ENCODE measurements around the gene SETD1B.

SETD1B gene

DNA sequence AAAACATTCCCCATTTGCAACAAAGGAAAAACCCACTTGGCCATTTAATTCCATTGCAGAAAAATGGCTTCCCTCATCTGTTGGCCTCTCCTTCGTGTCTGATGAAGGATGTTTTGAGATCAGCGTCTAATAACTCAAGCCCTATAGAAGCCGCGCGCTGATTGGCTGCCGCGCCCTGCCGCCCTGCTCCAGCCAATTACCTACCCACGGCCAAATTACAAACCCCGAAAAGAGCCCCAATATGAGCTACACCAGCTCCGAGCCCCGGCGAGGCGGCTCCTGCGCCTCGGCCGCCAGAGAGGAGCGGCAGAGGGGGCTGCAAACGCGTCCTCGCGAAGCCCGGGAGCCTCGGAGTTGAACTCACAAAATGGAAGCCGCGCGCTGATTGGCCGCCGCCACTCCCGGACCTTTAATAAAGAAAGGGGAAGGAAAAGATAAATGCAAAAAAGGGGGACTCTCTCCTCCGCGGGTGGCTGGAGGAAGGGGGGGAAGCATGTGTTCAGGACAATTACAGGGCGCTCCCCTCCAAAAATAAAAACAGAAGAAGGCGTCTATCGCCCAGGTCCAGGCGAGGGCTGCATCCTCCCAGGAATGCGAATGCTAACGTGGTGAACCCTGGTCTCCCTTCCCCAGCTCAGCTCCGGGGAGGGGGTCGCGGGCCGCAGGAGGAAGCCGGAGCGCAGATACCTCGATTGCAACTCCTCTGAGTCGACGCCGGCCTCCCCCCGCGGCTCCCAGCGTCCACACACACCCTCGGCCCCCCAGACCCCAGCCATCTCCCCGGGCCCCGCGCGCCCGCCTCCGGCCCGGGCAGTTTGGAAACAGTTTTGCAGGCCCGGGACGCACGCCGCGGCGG is 738 bp upstream of the SETD1B start:
- Histone ChIP-seq H3K4me1 (ENCODE audit: control insufficient read depth, insufficient read depth, low read length, unreplicated experiment) (peaks cover 19% of the 10 kb centered on the region), H3K27me3 (ENCODE audit: insufficient read depth, low read length) (no peaks in the 10 kb centered on the region), H3K4me3 (ENCODE audit: low read depth, low read length) (peak overlapping the region; percentile 86), H2AFZ (ENCODE audit: low read length, unreplicated experiment) (peak overlapping the region; percentile 23), H3K27ac (ENCODE audit: low read depth, low read length) (peak overlapping the region; percentile 100), H3K36me3 (ENCODE audit: insufficient read depth, low read length) (no peaks in the 10 kb centered on the region; the same call in 1 of the 2 replicates), H3K79me2 (ENCODE audit: control insufficient read depth, insufficient read depth, low read length, unreplicated experiment) (peaks cover 69% of the 10 kb centered on the region)

- Histone ChIP-seq H3K36me3 (ENCODE audit: insufficient read depth, low read length) (no peaks in the 10 kb centered on the region), H3K4me1 (ENCODE audit: control insufficient read depth, insufficient read depth, low read length, unreplicated experiment) (peaks cover 5% of the 10 kb centered on the region), H3K27ac (ENCODE audit: low read depth, low read length) (peak overlapping the region; percentile 55), H3K79me2 (ENCODE audit: control insufficient read depth, insufficient read depth, low read length, unreplicated experiment) (peaks cover 67% of the 10 kb centered on the region), H2AFZ (ENCODE audit: low read length, unreplicated experiment) (peak overlapping the region; percentile 57), H3K4me3 (ENCODE audit: low read depth, low read length) (peak overlapping the region; percentile 97), H3K27me3 (ENCODE audit: insufficient read depth, low read length) (no peaks in the 10 kb centered on the region)
Measured at GRCh38 chr12:121804417-121805111, 755 bp downstream of the SETD1B start.

DNA sequence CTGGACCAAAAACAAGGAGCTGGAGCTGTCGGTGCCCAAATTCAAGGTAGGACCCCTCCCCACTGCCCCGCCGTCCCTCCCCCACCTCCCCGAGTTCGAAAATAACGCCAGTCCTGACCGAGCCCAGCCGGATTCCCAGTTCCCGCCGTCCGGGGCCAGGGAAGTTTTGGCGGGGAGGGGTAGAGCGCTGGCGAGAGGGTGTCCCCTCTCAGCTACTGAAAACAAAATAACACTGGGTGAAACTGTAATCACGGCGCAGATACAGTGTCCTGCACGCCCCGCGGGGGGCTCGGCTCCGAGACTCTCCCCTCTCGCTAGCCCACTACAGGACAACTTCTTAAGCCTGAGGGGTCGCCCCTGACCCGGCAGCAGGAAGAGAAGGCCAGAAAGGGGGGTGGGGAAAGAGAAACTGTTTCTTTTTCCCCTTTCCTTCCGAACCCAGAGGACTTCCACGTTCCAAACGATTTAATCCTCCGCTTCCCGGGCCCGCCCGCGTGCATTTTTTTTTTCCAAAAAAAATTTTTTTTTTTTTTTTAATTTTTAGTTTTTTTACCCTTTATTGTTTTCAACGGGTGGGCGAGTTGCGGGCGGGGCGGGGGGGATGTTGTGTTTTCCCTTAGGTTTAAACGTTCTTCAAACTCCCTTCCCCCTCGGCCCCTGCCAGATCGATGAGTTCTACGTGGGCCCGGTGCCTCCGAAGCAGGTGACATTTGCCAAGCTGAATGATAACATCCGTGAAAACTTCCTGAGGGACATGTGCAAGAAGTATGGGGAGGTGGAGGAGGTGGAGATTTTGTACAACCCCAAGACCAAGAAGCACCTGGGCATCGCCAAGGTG is 1.6 kb downstream of the SETD1B start:
- no peaks in the 10 kb centered on the region for H3K27me3 ChIP-seq (ENCODE audit: insufficient read depth, low read length)
- H3K4me3 ChIP-seq (ENCODE audit: low read depth, low read length) = peak overlapping the region; percentile 97
- H3K79me2 ChIP-seq (ENCODE audit: control insufficient read depth, insufficient read depth, low read length, unreplicated experiment) = peaks cover 73% of the 10 kb centered on the region
- H3K27ac ChIP-seq (ENCODE audit: low read depth, low read length) = peak overlapping the region; percentile 55
- H3K36me3 ChIP-seq (ENCODE audit: insufficient read depth, low read length) = peaks cover 2% of the 10 kb centered on the region; the same call in 1 of the 2 replicates
- peaks cover 5% of the 10 kb centered on the region for H3K4me1 ChIP-seq (ENCODE audit: control insufficient read depth, insufficient read depth, low read length, unreplicated experiment)
- H2AFZ ChIP-seq (ENCODE audit: low read length, unreplicated experiment) = peak overlapping the region; percentile 82

GRCh38 chr12:121806009-121806545 is 2.3 kb downstream of the SETD1B start:
- peak overlapping the region; percentile 97 for H3K4me3 ChIP-seq (ENCODE audit: low read depth, low read length)
- H3K79me2 ChIP-seq (ENCODE audit: control insufficient read depth, insufficient read depth, low read length, unreplicated experiment) = peaks cover 75% of the 10 kb centered on the region
- peak overlapping the region; percentile 27; the same call in 1 of the 2 replicates for H3K27ac ChIP-seq (ENCODE audit: low read depth, low read length)
- H3K27me3 ChIP-seq (ENCODE audit: insufficient read depth, low read length) = no peaks in the 10 kb centered on the region
- H3K4me1 ChIP-seq (ENCODE audit: control insufficient read depth, insufficient read depth, low read length, unreplicated experiment) = peaks cover 12% of the 10 kb centered on the region
- H3K36me3 ChIP-seq (ENCODE audit: insufficient read depth, low read length) = peaks cover 7% of the 10 kb centered on the region; the same call in 1 of the 2 replicates
- H2AFZ ChIP-seq (ENCODE audit: low read length, unreplicated experiment) = no peak overlapping the region

DNA sequence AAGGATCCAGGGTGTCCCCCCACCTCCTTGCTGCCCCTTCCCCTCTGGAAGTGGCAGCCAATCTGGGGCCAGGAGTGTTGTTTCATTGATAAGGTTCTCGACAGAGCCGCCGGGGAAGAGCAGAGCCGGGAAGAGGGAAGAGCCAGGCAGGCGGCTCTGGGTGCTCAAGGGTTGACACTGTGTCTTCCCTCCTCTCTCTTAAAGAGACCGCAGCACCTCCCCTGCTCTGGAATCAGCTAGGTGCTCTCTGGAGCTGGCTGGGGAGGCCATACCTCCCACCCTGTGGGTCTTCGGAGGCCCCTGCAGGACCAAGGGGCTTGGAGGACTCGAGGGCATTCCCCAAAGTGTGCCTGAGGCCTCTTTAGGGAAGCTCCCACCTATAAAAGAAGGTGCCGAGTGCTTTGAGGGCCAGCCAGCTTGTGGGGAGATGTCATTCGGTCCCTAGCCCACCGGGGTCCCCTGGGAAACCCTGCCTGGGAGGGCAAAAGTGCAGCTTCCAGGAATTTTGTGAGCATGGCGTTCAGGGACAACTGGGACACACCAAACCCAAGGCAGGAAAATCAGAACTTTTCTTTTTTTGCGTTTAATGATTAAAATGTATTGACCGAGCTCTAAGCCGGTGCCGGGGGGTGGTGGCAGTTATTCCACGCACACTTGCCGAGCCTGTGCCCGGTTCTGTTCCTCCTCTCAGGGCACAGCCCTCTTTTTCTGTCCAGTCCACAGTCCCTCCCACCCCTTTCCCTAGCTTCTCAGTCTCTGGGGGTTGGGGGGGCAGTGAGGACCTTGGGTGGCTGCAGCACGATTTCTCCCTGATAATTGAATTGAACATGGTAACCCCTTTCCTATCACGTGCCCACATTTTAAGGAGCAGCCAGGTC is 3.0 kb downstream of the SETD1B start:
- Histone ChIP-seq H3K27me3 (ENCODE audit: insufficient read depth, low read length) (no peaks in the 10 kb centered on the region), H3K27ac (ENCODE audit: low read depth, low read length) (peak overlapping the region; percentile 27; the same call in 1 of the 2 replicates), H3K4me1 (ENCODE audit: control insufficient read depth, insufficient read depth, low read length, unreplicated experiment) (peaks cover 18% of the 10 kb centered on the region), H3K36me3 (ENCODE audit: insufficient read depth, low read length) (peaks cover 7% of the 10 kb centered on the region; the same call in 1 of the 2 replicates), H2AFZ (ENCODE audit: low read length, unreplicated experiment) (no peak overlapping the region), H3K79me2 (ENCODE audit: control insufficient read depth, insufficient read depth, low read length, unreplicated experiment) (peaks cover 75% of the 10 kb centered on the region), H3K4me3 (ENCODE audit: low read depth, low read length) (peak overlapping the region; percentile 97)

DNA sequence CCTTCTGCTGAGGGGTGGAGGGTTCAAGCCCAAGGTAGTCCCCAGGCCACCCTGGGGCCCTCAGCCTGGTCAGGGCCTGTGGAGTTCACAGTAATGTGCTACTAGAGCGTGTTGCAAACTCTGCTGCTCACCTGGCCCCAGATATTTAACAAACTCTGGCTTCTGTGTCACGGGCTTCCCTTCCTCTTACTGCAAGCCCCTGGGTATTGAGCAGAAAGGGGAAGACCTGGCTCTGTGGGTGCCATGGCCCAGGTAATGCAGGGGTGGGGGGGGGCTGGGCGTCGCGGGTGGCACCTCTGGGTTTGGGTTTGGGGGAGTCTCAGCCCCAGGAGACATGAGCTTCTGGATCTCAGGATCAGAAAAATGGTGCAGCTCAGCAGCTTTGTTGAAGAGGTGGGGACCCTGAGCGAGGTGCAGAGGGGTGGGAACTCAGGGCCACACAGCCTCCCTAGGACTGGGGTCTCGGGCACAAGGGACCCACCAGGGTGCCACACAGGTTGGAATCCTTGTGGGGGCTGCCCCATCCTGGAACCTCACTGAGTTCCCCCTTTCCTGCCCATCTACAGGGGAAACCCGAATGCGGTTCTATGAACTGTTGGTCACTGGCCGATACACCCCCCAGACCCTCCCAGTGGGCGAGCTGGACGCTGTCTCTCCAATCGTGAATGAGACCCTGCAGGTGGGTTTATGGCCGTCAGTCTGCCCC is 4.0 kb downstream of the SETD1B start:
- Histone ChIP-seq H3K36me3 (ENCODE audit: insufficient read depth, low read length) (peaks cover 7% of the 10 kb centered on the region; the same call in 1 of the 2 replicates), H3K4me1 (ENCODE audit: control insufficient read depth, insufficient read depth, low read length, unreplicated experiment) (peaks cover 22% of the 10 kb centered on the region), H2AFZ (ENCODE audit: low read length, unreplicated experiment) (no peak overlapping the region), H3K79me2 (ENCODE audit: control insufficient read depth, insufficient read depth, low read length, unreplicated experiment) (peaks cover 74% of the 10 kb centered on the region), H3K27me3 (ENCODE audit: insufficient read depth, low read length) (no peaks in the 10 kb centered on the region), H3K4me3 (ENCODE audit: low read depth, low read length) (no peak overlapping the region), H3K27ac (ENCODE audit: low read depth, low read length) (no peak overlapping the region)

- Histone ChIP-seq H3K36me3 (ENCODE audit: insufficient read depth, low read length) (peaks cover 7% of the 10 kb centered on the region; the same call in 1 of the 2 replicates), H3K79me2 (ENCODE audit: control insufficient read depth, insufficient read depth, low read length, unreplicated experiment) (peaks cover 82% of the 10 kb centered on the region), H3K4me1 (ENCODE audit: control insufficient read depth, insufficient read depth, low read length, unreplicated experiment) (peaks cover 28% of the 10 kb centered on the region), H2AFZ (ENCODE audit: low read length, unreplicated experiment) (no peak overlapping the region), H3K27me3 (ENCODE audit: insufficient read depth, low read length) (no peaks in the 10 kb centered on the region), H3K27ac (ENCODE audit: low read depth, low read length) (no peak overlapping the region), H3K4me3 (ENCODE audit: low read depth, low read length) (no peak overlapping the region)
Measured at GRCh38 chr12:121808623-121809022, 4.8 kb downstream of the SETD1B start.

GRCh38 chr12:121809712-121810116 is 5.9 kb downstream of the SETD1B start:
- H3K27me3 ChIP-seq (ENCODE audit: insufficient read depth, low read length) = no peaks in the 10 kb centered on the region
- H3K4me1 ChIP-seq (ENCODE audit: control insufficient read depth, insufficient read depth, low read length, unreplicated experiment) = peaks cover 31% of the 10 kb centered on the region
- peaks cover 86% of the 10 kb centered on the region for H3K79me2 ChIP-seq (ENCODE audit: control insufficient read depth, insufficient read depth, low read length, unreplicated experiment)
- H3K27ac ChIP-seq (ENCODE audit: low read depth, low read length) = no peak overlapping the region
- no peak overlapping the region for H2AFZ ChIP-seq (ENCODE audit: low read length, unreplicated experiment)
- peaks cover 9% of the 10 kb centered on the region; the same call in 1 of the 2 replicates for H3K36me3 ChIP-seq (ENCODE audit: insufficient read depth, low read length)
- H3K4me3 ChIP-seq (ENCODE audit: low read depth, low read length) = no peak overlapping the region

- Histone ChIP-seq H2AFZ (ENCODE audit: low read length, unreplicated experiment) (no peak overlapping the region), H3K4me1 (ENCODE audit: control insufficient read depth, insufficient read depth, low read length, unreplicated experiment) (peaks cover 31% of the 10 kb centered on the region), H3K27me3 (ENCODE audit: insufficient read depth, low read length) (no peaks in the 10 kb centered on the region), H3K27ac (ENCODE audit: low read depth, low read length) (no peak overlapping the region), H3K36me3 (ENCODE audit: insufficient read depth, low read length) (peaks cover 12% of the 10 kb centered on the region; the same call in 1 of the 2 replicates), H3K79me2 (ENCODE audit: control insufficient read depth, insufficient read depth, low read length, unreplicated experiment) (peaks cover 80% of the 10 kb centered on the region), H3K4me3 (ENCODE audit: low read depth, low read length) (peak overlapping the region; percentile 75; the same call in 1 of the 2 replicates)
Measured at GRCh38 chr12:121810234-121810817, 6.5 kb downstream of the SETD1B start.
